ENCODE results near the gene NDUFA6.
"Not testable (repeated sequence)": the region's sequence is repeated elsewhere in the genome, so short reads cannot be mapped to it uniquely, and the experiment has no call there.

Gene NDUFA6

GRCh38 chr22:42090596-42091454 is at the start of gene NDUFA6:
TSS of gene NDUFA6 (minus strand) at chr22:42090772. CDS start at chr22:42090744, 28 bp downstream.
- peak; percentile 78 to 100 (median 99) for DNase-seq

- DNase-seq, result not testable (repeated sequence)
Measured at GRCh38 chr22:42140153-42140552, 49.6 kb upstream of the NDUFA6 start.

- DNase-seq, result not testable (repeated sequence)
Measured at GRCh38 chr22:42139508-42139907, 48.9 kb upstream of the NDUFA6 start.

- no peak for DNase-seq
Measured at GRCh38 chr22:42138972-42139371, 48.4 kb upstream of the NDUFA6 start.

- no peak for DNase-seq
Measured at GRCh38 chr22:42138122-42138770, 47.7 kb upstream of the NDUFA6 start.

GRCh38 chr22:42135688-42136087 is 45.1 kb upstream of the NDUFA6 start:
- DNase-seq, result not testable (repeated sequence)

GRCh38 chr22:42134100-42135020 is 43.8 kb upstream of the NDUFA6 start:
- no peak for DNase-seq

GRCh38 chr22:42132457-42132856 is 41.9 kb upstream of the NDUFA6 start:
- DNase-seq, result no peak

GRCh38 chr22:42131562-42131961 is 41.0 kb upstream of the NDUFA6 start:
- DNase-seq, result no peak

- not testable (repeated sequence) for DNase-seq
Measured at GRCh38 chr22:42130639-42131431, 40.3 kb upstream of the NDUFA6 start, which contains the start of gene CYP2D6. TSS of gene CYP2D6 (minus strand) at chr22:42130810. CDS start at chr22:42130791, 19 bp downstream.

- DNase-seq, result not testable (repeated sequence)
Measured at GRCh38 chr22:42130182-42130581, 39.6 kb upstream of the NDUFA6 start.

GRCh38 chr22:42128776-42129694 is 38.5 kb upstream of the NDUFA6 start:
- not testable (repeated sequence) for DNase-seq

- not testable (repeated sequence) for DNase-seq
Measured at GRCh38 chr22:42128007-42128406, 37.4 kb upstream of the NDUFA6 start.

GRCh38 chr22:42127606-42128005 is 37.0 kb upstream of the NDUFA6 start:
- no peak for DNase-seq

- DNase-seq, result not testable (repeated sequence)
Measured at GRCh38 chr22:42123529-42123928, 33.0 kb upstream of the NDUFA6 start.

GRCh38 chr22:42120231-42121021 is 29.9 kb upstream of the NDUFA6 start:
- DNase-seq, result not testable (repeated sequence)

- peak in 1 of 51 donors; percentile 12 for DNase-seq
Measured at GRCh38 chr22:42116848-42117424, 26.4 kb upstream of the NDUFA6 start.

- DNase-seq, result not testable (repeated sequence)
Measured at GRCh38 chr22:42115420-42115830, 24.9 kb upstream of the NDUFA6 start.
